GM12878 (cell line): Measurements from ENCODE around the gene KCND2. TPM values are rescaled to one million over a fixed set of nuclear protein-coding genes. Genes with fewer than 3 reads are reported as not detected.

Source experiments
- ATF7 ChIP-seq: fragments of 450-650 bp; IDR thresholded peaks from 2 replicates; pipeline ENCODE4 v1.6.1; 2016; ENCODE audit warnings: low read depth, mild to moderate bottlenecking
- BHLHE40 ChIP-seq, 2 experiments: fragments of 450-650 bp in 1 of 2; IDR thresholded peaks; 2 replicates each; pipeline ENCODE4 v1.6.1; 2011 to 2017; ENCODE audit warnings: low read depth in 2 of 2, borderline replicate concordance in 1 of 2, improper control_type of control experiment in 1 of 2, low read length in 1 of 2, mild to moderate bottlenecking in 1 of 2
- CBFB ChIP-seq: IDR thresholded peaks from 2 replicates; pipeline ENCODE4 v1.6.1; 2016; ENCODE audit warnings: antibody characterized with exemption, low read depth
- EGR1 ChIP-seq, 2 experiments: IDR thresholded peaks; 1 replicate in 1 of 2; 2 replicates in 1 of 2; pipeline ENCODE4 v1.6.1; 2011 to 2012; ENCODE audit warnings: low read depth in 2 of 2, low read length in 2 of 2, borderline replicate concordance in 1 of 2, mild to moderate bottlenecking in 1 of 2, moderate library complexity in 1 of 2
- HDAC2 ChIP-seq: fragments of 200-600 bp; sonication (generic); IDR thresholded peaks from 2 replicates; pipeline ENCODE4 v1.6.1; 2017
- IKZF2 ChIP-seq, 2 experiments: fragments of 450-650 bp; IDR thresholded peaks; 2 replicates each; pipeline ENCODE4 v1.6.1; 2017; ENCODE audit warnings: mild to moderate bottlenecking in 2 of 2, moderate library complexity in 2 of 2
- KAT2A ChIP-seq: conservative IDR thresholded peaks from 2 replicates; pipeline ENCODE4 v1.6.1; 2011; ENCODE audit warnings: low read depth, low read length; ENCODE audit not compliant: control insufficient read depth
- KLF5 ChIP-seq: fragments of 450-650 bp; IDR thresholded peaks from 2 replicates; pipeline ENCODE4 v1.6.1; 2014; ENCODE audit warnings: mild to moderate bottlenecking; ENCODE audit not compliant: partially characterized antibody
- MTA2 ChIP-seq: fragments of 450-650 bp; IDR thresholded peaks from 2 replicates; pipeline ENCODE4 v1.6.1; 2016; ENCODE audit warnings: low read depth, mild to moderate bottlenecking, moderate library complexity
- SIN3A ChIP-seq: IDR thresholded peaks from 2 replicates; pipeline ENCODE4 v1.6.1; 2012; ENCODE audit warnings: low read depth, low read length, improper control_type of control experiment
- SPI1 ChIP-seq: IDR thresholded peaks from 2 replicates; pipeline ENCODE4 v1.6.1; 2011; ENCODE audit warnings: low read depth, mild to moderate bottlenecking, low read length, moderate library complexity, borderline replicate concordance; ENCODE audit not compliant: insufficient read depth
- TAF1 ChIP-seq: IDR thresholded peaks from 2 replicates; pipeline ENCODE4 v1.6.1; 2011; ENCODE audit warnings: mild to moderate bottlenecking, low read depth, low read length, borderline replicate concordance
- YY1 ChIP-seq: IDR thresholded peaks from 2 replicates; pipeline ENCODE4 v1.6.1; 2011; ENCODE audit warnings: low read depth, mild to moderate bottlenecking, low read length
- ZSCAN29 ChIP-seq: fragments of 450-650 bp; IDR thresholded peaks from 2 replicates; pipeline ENCODE4 v1.6.1; 2017; ENCODE audit warnings: mild to moderate bottlenecking, moderate library complexity
- polyA plus RNA-seq, 11 experiments: library from polyadenylated mRNA; depleted of rRNA in 4 of 11; unstranded in 6 of 11; stranded (reverse) in 5 of 11; fragments of >200 nt; fragmentation: Nextera tagmentation in 4 of 11; fragmentation: Illumina TruSeq in 1 of 11; extraction: Ambion mirVana in 4 of 11; extraction: Trizol in 1 of 11; gene quantifications; 1 replicate in 1 of 11; 2 replicates in 10 of 11; pipeline versions ENCODE4 v1.2.1 to v1.2.3, GENCODE V29; 2011 to 2016; ENCODE audit warnings: inconsistent platforms in 2 of 11, missing spikeins in 2 of 11, low read depth in 1 of 11
- total RNA-seq, 4 experiments: library from RNA; depleted of rRNA in 3 of 4; stranded (reverse); fragments of >200 nt in 3 of 4; fragmentation: Illumina TruSeq in 1 of 4; extraction: Trizol in 1 of 4; gene quantifications; 2 replicates each; pipeline versions ENCODE4 v1.2.1 to v1.2.3, GENCODE V29; 2013 to 2021
- TF ChIP-seq, protein P1 (sequence below): IDR thresholded peaks from 2 replicates; pipeline ENCODE4 v1.6.1; 2011; ENCODE audit warnings: low read depth, low read length, improper control_type of control experiment, borderline replicate concordance
- TF ChIP-seq, protein P2 (sequence below): fragments of 450-650 bp; IDR thresholded peaks from 2 replicates; pipeline ENCODE4 v1.6.1; 2014; ENCODE audit warnings: mild to moderate bottlenecking
- TF ChIP-seq, protein P3 (sequence below): fragments of 450-650 bp; conservative IDR thresholded peaks from 2 replicates; pipeline ENCODE4 v1.6.1; 2017; ENCODE audit warnings: mild to moderate bottlenecking, moderate library complexity
- TF ChIP-seq, protein P4 (sequence below): fragments of 450-650 bp; IDR thresholded peaks from 2 replicates; pipeline ENCODE4 v1.6.1; 2017; ENCODE audit warnings: antibody characterized with exemption, mild to moderate bottlenecking, moderate library complexity
- TF ChIP-seq, protein P5 (sequence below): IDR thresholded peaks from 2 replicates; pipeline ENCODE4 v1.6.1; 2012; ENCODE audit warnings: mild to moderate bottlenecking, low read depth, low read length

The KCND2 gene
- total and polyA plus RNA-seq, 10 of the 15 experiments (the other 5 are each of a cell fraction or from before 2014, with no cell fraction given), result 3.6 to 22.3 (median 6.3) TPM

DNA sequence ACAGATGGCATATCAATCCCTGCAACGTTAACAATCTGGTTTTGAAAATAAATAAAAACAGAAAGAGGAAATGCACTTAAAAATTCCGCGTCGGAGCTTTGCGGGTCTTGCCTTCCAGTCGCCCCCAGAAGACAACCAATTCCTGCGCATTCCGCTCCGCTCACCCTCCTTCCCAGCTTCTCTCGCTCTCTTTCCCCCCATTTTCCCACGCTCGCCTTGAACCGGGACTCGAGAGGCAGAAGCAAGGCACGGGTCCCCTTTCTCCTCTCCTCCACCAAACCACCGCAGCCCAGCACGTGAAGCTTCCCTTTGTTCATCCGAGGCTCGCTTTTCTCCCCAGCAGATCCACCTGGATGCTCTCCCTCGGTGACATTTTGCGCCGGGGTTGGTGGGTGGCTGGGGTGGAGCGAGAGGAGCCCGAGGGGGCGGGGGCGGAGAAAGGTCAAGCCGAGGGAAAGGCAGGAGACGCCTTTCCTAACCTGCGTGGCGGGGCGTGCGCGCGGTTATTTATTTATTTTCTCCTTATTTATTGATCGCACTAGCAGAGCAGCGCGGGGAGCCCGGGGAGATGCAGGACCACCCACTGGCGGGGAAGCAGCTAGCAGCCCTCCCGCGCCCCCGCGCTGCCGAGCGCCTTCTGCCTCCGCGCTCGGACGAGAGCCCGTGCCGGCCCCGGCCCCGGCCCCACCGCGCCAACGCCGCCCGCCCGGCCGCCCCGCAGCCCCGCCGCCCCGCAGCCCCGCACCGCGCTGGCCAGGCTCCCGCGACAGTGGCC, at the start of gene KCND2 (continued):
- TF ChIP-seq, protein P1, sequence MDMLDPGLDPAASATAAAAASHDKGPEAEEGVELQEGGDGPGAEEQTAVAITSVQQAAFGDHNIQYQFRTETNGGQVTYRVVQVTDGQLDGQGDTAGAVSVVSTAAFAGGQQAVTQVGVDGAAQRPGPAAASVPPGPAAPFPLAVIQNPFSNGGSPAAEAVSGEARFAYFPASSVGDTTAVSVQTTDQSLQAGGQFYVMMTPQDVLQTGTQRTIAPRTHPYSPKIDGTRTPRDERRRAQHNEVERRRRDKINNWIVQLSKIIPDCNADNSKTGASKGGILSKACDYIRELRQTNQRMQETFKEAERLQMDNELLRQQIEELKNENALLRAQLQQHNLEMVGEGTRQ, result no peak
- TF ChIP-seq CBFB (no peak), IKZF2 (IDR thresholded peaks at IDR 0.05) (0 out of 4 replicates have a peak, but pooled peaks have one; percentile 0 to 22), SIN3A (no peak), HDAC2 (no peak), ZSCAN29 (no peak), BHLHE40 (IDR thresholded peaks at IDR 0.05; ENCODE audit: borderline replicate concordance in 1 of 2, low read depth in 2 of 2, low read length in 1 of 2) (peak; percentile 63 to 73; a peak in 2 of 4 replicates), ATF7 (0 out of 2 replicates have a peak, but pooled peaks have one; percentile 4), EGR1 (IDR thresholded peaks at IDR 0.05; ENCODE audit: borderline replicate concordance in 1 of 2, low read depth in 2 of 2, low read length in 2 of 2) (peak in 1 of 2 experiments; percentile 68; a peak in 1 of 3 replicates), YY1 (0 out of 2 replicates have a peak, but pooled peaks have one; percentile 9), MTA2 (no peak), KLF5 (no peak), SPI1 (peak; percentile 59), TAF1 (no peak), KAT2A (no peak)
- TF ChIP-seq, protein P2, sequence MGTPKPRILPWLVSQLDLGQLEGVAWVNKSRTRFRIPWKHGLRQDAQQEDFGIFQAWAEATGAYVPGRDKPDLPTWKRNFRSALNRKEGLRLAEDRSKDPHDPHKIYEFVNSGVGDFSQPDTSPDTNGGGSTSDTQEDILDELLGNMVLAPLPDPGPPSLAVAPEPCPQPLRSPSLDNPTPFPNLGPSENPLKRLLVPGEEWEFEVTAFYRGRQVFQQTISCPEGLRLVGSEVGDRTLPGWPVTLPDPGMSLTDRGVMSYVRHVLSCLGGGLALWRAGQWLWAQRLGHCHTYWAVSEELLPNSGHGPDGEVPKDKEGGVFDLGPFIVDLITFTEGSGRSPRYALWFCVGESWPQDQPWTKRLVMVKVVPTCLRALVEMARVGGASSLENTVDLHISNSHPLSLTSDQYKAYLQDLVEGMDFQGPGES, result no peak
- TF ChIP-seq, protein P3, sequence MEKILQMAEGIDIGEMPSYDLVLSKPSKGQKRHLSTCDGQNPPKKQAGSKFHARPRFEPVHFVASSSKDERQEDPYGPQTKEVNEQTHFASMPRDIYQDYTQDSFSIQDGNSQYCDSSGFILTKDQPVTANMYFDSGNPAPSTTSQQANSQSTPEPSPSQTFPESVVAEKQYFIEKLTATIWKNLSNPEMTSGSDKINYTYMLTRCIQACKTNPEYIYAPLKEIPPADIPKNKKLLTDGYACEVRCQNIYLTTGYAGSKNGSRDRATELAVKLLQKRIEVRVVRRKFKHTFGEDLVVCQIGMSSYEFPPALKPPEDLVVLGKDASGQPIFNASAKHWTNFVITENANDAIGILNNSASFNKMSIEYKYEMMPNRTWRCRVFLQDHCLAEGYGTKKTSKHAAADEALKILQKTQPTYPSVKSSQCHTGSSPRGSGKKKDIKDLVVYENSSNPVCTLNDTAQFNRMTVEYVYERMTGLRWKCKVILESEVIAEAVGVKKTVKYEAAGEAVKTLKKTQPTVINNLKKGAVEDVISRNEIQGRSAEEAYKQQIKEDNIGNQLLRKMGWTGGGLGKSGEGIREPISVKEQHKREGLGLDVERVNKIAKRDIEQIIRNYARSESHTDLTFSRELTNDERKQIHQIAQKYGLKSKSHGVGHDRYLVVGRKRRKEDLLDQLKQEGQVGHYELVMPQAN, result no peak
- TF ChIP-seq, protein P4, sequence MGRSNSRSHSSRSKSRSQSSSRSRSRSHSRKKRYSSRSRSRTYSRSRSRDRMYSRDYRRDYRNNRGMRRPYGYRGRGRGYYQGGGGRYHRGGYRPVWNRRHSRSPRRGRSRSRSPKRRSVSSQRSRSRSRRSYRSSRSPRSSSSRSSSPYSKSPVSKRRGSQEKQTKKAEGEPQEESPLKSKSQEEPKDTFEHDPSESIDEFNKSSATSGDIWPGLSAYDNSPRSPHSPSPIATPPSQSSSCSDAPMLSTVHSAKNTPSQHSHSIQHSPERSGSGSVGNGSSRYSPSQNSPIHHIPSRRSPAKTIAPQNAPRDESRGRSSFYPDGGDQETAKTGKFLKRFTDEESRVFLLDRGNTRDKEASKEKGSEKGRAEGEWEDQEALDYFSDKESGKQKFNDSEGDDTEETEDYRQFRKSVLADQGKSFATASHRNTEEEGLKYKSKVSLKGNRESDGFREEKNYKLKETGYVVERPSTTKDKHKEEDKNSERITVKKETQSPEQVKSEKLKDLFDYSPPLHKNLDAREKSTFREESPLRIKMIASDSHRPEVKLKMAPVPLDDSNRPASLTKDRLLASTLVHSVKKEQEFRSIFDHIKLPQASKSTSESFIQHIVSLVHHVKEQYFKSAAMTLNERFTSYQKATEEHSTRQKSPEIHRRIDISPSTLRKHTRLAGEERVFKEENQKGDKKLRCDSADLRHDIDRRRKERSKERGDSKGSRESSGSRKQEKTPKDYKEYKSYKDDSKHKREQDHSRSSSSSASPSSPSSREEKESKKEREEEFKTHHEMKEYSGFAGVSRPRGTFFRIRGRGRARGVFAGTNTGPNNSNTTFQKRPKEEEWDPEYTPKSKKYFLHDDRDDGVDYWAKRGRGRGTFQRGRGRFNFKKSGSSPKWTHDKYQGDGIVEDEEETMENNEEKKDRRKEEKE, result no peak
- TF ChIP-seq, protein P5, sequence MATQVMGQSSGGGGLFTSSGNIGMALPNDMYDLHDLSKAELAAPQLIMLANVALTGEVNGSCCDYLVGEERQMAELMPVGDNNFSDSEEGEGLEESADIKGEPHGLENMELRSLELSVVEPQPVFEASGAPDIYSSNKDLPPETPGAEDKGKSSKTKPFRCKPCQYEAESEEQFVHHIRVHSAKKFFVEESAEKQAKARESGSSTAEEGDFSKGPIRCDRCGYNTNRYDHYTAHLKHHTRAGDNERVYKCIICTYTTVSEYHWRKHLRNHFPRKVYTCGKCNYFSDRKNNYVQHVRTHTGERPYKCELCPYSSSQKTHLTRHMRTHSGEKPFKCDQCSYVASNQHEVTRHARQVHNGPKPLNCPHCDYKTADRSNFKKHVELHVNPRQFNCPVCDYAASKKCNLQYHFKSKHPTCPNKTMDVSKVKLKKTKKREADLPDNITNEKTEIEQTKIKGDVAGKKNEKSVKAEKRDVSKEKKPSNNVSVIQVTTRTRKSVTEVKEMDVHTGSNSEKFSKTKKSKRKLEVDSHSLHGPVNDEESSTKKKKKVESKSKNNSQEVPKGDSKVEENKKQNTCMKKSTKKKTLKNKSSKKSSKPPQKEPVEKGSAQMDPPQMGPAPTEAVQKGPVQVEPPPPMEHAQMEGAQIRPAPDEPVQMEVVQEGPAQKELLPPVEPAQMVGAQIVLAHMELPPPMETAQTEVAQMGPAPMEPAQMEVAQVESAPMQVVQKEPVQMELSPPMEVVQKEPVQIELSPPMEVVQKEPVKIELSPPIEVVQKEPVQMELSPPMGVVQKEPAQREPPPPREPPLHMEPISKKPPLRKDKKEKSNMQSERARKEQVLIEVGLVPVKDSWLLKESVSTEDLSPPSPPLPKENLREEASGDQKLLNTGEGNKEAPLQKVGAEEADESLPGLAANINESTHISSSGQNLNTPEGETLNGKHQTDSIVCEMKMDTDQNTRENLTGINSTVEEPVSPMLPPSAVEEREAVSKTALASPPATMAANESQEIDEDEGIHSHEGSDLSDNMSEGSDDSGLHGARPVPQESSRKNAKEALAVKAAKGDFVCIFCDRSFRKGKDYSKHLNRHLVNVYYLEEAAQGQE, result no peak
